GM21717 (cell line): ENCODE data around the gene PROSER2.

Experiments
- ATAC-seq: cut with Tn5 transposase; IDR thresholded peaks from one replicate; pipeline ENCODE4 v1.9.1; 2021; ENCODE audit warnings: mild to moderate bottlenecking, moderate library complexity; ENCODE audit not compliant: unreplicated experiment

PROSER2 gene

GRCh38 chr10:11865561-11865960 is 42.4 kb downstream of the PROSER2 start:
- no peak for ATAC-seq

- ATAC-seq = no peak
Measured at GRCh38 chr10:11866199-11866925, 43.2 kb downstream of the PROSER2 start.

- no peak for ATAC-seq
Measured at GRCh38 chr10:11869219-11869618, 46.1 kb downstream of the PROSER2 start.

GRCh38 chr10:11869743-11870460 is 46.7 kb downstream of the PROSER2 start:
- ATAC-seq = no peak

- no peak for ATAC-seq
Measured at GRCh38 chr10:11870461-11870780, 47.3 kb downstream of the PROSER2 start.

- no peak for ATAC-seq
Measured at GRCh38 chr10:11870900-11871400, 47.8 kb downstream of the PROSER2 start.

- no peak for ATAC-seq
Measured at GRCh38 chr10:11871466-11871865, 48.3 kb downstream of the PROSER2 start.

GRCh38 chr10:11874568-11875493 is 51.7 kb downstream of the PROSER2 start:
- no peak for ATAC-seq

- ATAC-seq = no peak
Measured at GRCh38 chr10:11875494-11876281, 52.5 kb downstream of the PROSER2 start.

- no peak for ATAC-seq
Measured at GRCh38 chr10:11876324-11876723, 53.2 kb downstream of the PROSER2 start.

- ATAC-seq = no peak
Measured at GRCh38 chr10:11876805-11877590, 53.8 kb downstream of the PROSER2 start.

- ATAC-seq = no peak
Measured at GRCh38 chr10:11877591-11877905, 54.4 kb downstream of the PROSER2 start.

- ATAC-seq = no peak
Measured at GRCh38 chr10:11878776-11879175, 55.6 kb downstream of the PROSER2 start.

- no peak for ATAC-seq
Measured at GRCh38 chr10:11879387-11880094, 56.4 kb downstream of the PROSER2 start.

GRCh38 chr10:11880151-11881029 is 57.2 kb downstream of the PROSER2 start:
- no peak for ATAC-seq

- no peak for ATAC-seq
Measured at GRCh38 chr10:11881030-11881476, 57.9 kb downstream of the PROSER2 start.

GRCh38 chr10:11881477-11882417 is 58.6 kb downstream of the PROSER2 start:
- ATAC-seq = no peak
